DOHH2 (cell line): ENCODE measurements around the gene ACTA1.

Experiments
- H3F3A ChIP-seq: fragments of 200-600 bp; sonication (generic), shearing (Covaris generic); 2 replicates; pipeline ENCODE4 v1.6.0; 2016; ENCODE audit warnings: antibody characterized with exemption, mild to moderate bottlenecking; ENCODE audit not compliant: control insufficient read depth, insufficient read depth
- H3K27ac ChIP-seq: fragments of 200-600 bp; sonication (generic); 2 replicates; pipeline ENCODE4 v1.5.1; 2014; ENCODE audit warnings: low read depth, mild to moderate bottlenecking, low read length, moderate library complexity
- H3K27me3 ChIP-seq: fragments of 200-600 bp; sonication (generic); 2 replicates; pipeline ENCODE4 v1.6.1; 2014; ENCODE audit warnings: mild to moderate bottlenecking, low read length, mixed read lengths; ENCODE audit not compliant: control insufficient read depth
- H3K36me3 ChIP-seq: fragments of 200-600 bp; sonication (generic); 2 replicates; pipeline ENCODE4 v1.6.1; 2014; ENCODE audit warnings: mild to moderate bottlenecking, low read length, moderate library complexity, mixed read lengths; ENCODE audit not compliant: control insufficient read depth
- H3K4me1 ChIP-seq: fragments of 200-600 bp; sonication (generic); 2 replicates; pipeline ENCODE4 v1.6.1; 2014; ENCODE audit warnings: mild to moderate bottlenecking, low read length, mixed read lengths; ENCODE audit not compliant: control insufficient read depth
- H3K4me2 ChIP-seq: fragments of 200-600 bp; sonication (generic); 2 replicates; pipeline ENCODE4 v1.6.0; 2014; ENCODE audit warnings: mild to moderate bottlenecking, low read length, moderate library complexity
- H3K4me3 ChIP-seq: fragments of 200-600 bp; sonication (generic); 2 replicates; pipeline ENCODE4 v1.5.1; 2014; ENCODE audit warnings: mild to moderate bottlenecking, low read length, mixed read lengths
- H3K79me2 ChIP-seq: fragments of 200-600 bp; sonication (generic); 2 replicates; pipeline ENCODE4 v1.6.1; 2014; ENCODE audit warnings: mild to moderate bottlenecking, low read length, mixed read lengths; ENCODE audit not compliant: control insufficient read depth
- H3K9me2 ChIP-seq: fragments of 200-600 bp; sonication (generic); replicated peaks from 2 replicates; pipeline ENCODE4 v1.6.1; 2014; ENCODE audit warnings: mild to moderate bottlenecking, low read length, mixed read lengths; ENCODE audit not compliant: control insufficient read depth
- H3K9me3 ChIP-seq: fragments of 200-600 bp; sonication (generic); 2 replicates; pipeline ENCODE4 v1.6.1; 2014; ENCODE audit warnings: antibody characterized with exemption, low read length, mixed read lengths; ENCODE audit not compliant: control insufficient read depth, insufficient read depth
- H4K20me1 ChIP-seq: fragments of 200-600 bp; sonication (generic); 2 replicates; pipeline ENCODE4 v1.6.0; 2014; ENCODE audit warnings: low read depth, mild to moderate bottlenecking, antibody characterized with exemption, low read length, moderate library complexity; ENCODE audit not compliant: control insufficient read depth, insufficient read depth
- CTCF ChIP-seq: fragments of 200-600 bp; sonication (generic); IDR thresholded peaks from one replicate; pipeline ENCODE4 v1.5.1; 2014; ENCODE audit warnings: antibody characterized with exemption, mild to moderate bottlenecking, low read depth, low read length; ENCODE audit not compliant: poor library complexity, severe bottlenecking
- EZH2phosphoT487 ChIP-seq: fragments of 200-600 bp; sonication (generic); IDR thresholded peaks from 2 replicates; pipeline ENCODE4 v1.6.1; 2017; ENCODE audit warnings: borderline replicate concordance, mild to moderate bottlenecking, antibody characterized with exemption, low read length, moderate library complexity, mixed read lengths

The ACTA1 gene

DNA sequence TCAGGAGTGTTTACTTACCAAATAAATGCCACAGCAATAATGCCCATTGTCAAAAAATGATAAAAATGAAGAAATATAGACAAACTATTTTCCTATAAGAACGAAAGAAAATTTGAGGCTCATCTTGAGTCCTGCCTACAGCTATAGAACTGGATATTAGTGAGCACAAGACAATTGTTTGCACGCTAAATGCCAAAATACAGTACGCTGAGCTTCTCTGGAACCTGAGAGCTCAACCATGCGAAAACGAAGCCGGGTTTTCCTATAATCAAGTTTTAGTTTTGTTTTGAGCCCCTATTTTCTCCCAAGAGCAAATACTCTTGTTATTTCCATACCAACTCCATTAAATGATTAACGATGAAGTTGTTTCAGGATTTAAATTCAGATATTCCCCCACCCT lies 49.1 kb downstream of the ACTA1 start:
- no peaks in the 10 kb centered on the region for H3K9me2 ChIP-seq
- H3K36me3 ChIP-seq: no peaks in the 10 kb centered on the region
- no peaks in the 10 kb centered on the region for H3K4me1 ChIP-seq
- no peaks in the 10 kb centered on the region; the same call in 1 of the 2 replicates for H4K20me1 ChIP-seq
- H3F3A ChIP-seq: no peaks in the 10 kb centered on the region
- H3K27ac ChIP-seq: no peak overlapping the region
- TF ChIP-seq CTCF: no peak
- TF ChIP-seq EZH2phosphoT487: no peak
- H3K4me2 ChIP-seq: no peak overlapping the region
- peaks cover 43% of the 10 kb centered on the region for H3K27me3 ChIP-seq
- H3K79me2 ChIP-seq: no peaks in the 10 kb centered on the region
- H3K4me3 ChIP-seq: no peak overlapping the region
- H3K9me3 ChIP-seq: no peaks in the 10 kb centered on the region

DNA sequence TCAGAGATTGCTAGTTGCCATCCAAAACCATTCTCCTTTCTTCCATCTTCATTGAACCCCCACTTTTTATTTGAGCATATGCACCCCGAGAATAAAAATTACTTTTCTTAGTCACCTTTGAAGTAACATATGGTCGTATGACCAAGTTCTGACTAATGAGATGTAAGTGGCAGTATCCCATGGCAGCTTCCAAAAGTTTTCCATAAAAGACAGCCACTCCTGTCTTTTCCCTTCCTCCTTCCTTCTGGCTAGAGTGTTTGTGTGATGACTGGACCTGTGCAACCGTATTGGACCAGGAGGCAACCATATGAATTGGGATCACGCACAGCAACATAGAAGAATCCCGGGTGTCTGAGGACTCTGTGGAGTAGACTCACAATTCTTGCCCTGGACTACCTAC lies 49.9 kb downstream of the ACTA1 start:
- Histone ChIP-seq H3F3A (no peaks in the 10 kb centered on the region), H4K20me1 (no peaks in the 10 kb centered on the region; the same call in 1 of the 2 replicates)
- TF ChIP-seq CTCF: no peak
- TF ChIP-seq EZH2phosphoT487: no peak

GRCh38 chr1:229383188-229383587 lies 50.7 kb downstream of the ACTA1 start:
- Histone ChIP-seq H3F3A (no peaks in the 10 kb centered on the region), H3K79me2 (no peaks in the 10 kb centered on the region), H3K27ac (no peak overlapping the region), H3K9me3 (no peaks in the 10 kb centered on the region), H3K4me1 (no peaks in the 10 kb centered on the region), H3K4me2 (no peak overlapping the region), H3K36me3 (no peaks in the 10 kb centered on the region), H3K27me3 (peaks cover 36% of the 10 kb centered on the region), H3K9me2 (no peaks in the 10 kb centered on the region), H3K4me3 (no peak overlapping the region), H4K20me1 (no peaks in the 10 kb centered on the region; the same call in 1 of the 2 replicates)
- TF ChIP-seq CTCF (no peak), EZH2phosphoT487 (no peak)

More for the DNA sequence above, 49.9 kb downstream of the ACTA1 start:
- Histone ChIP-seq H3K4me2 (no peak overlapping the region), H3K4me1 (no peaks in the 10 kb centered on the region), H3K4me3 (no peak overlapping the region), H3K9me3 (no peaks in the 10 kb centered on the region), H3K36me3 (no peaks in the 10 kb centered on the region), H3K9me2 (no peaks in the 10 kb centered on the region), H3K79me2 (no peaks in the 10 kb centered on the region), H3K27me3 (peaks cover 37% of the 10 kb centered on the region), H3K27ac (no peak overlapping the region)
